MCF 10A (cell line): Measurements from ENCODE around the gene PLPPR5. TPM values are rescaled to one million over a fixed set of nuclear protein-coding genes. Genes with fewer than 3 reads are reported as not detected.

Experiments used
- BruUV-seq: library from RNA; stranded (reverse); fragments of 400-500 nt; replicated peaks from 2 replicates; lab custom pipeline; 2021; lab: Mats Ljungman, UMichigan
- CTCF ChIA-PET: fragments of 300-600 bp; sonication (Branson Sonifier 250); formaldehyde crosslinking; extraction: SDS; loops from one replicate; lab custom pipeline; 2021; ENCODE audit warnings: antibody characterized with exemption, inconsistent platforms; lab: Yijun Ruan, JAX
- POLR2A ChIA-PET: fragments of 300-600, 350-650 bp; sonication (Branson Sonifier 250); formaldehyde crosslinking; extraction: SDS; loops from one replicate; lab custom pipeline; 2020; ENCODE audit warnings: antibody characterized with exemption, inconsistent platforms; lab: Yijun Ruan, JAX
- DNase-seq: peaks from one replicate; pipeline ENCODE4 v3.0.0-alpha.2; 2018; ENCODE audit not compliant: unreplicated experiment
- H3K27ac Mint-ChIP-seq: one replicate; pipeline ENCODE4 v1.8.0; 2022; ENCODE audit warnings: mild to moderate bottlenecking, low read depth, mixed read lengths; ENCODE audit not compliant: unreplicated experiment
- H3K27me3 Mint-ChIP-seq: one replicate; pipeline ENCODE4 v1.8.0; 2022; ENCODE audit warnings: mixed read lengths; ENCODE audit not compliant: insufficient read depth, unreplicated experiment
- H3K36me3 Mint-ChIP-seq: one replicate; pipeline ENCODE4 v1.8.0; 2022; ENCODE audit warnings: mild to moderate bottlenecking, moderate library complexity, mixed read lengths; ENCODE audit not compliant: insufficient read depth, unreplicated experiment
- H3K4me1 Mint-ChIP-seq: one replicate; pipeline ENCODE4 v1.8.0; 2022; ENCODE audit warnings: mixed read lengths; ENCODE audit not compliant: insufficient read depth, unreplicated experiment
- H3K4me3 Mint-ChIP-seq: one replicate; pipeline ENCODE4 v1.8.0; 2022; ENCODE audit warnings: mild to moderate bottlenecking, moderate library complexity, mixed read lengths; ENCODE audit not compliant: unreplicated experiment
- H3K9me3 Mint-ChIP-seq: one replicate; pipeline ENCODE4 v1.8.0; 2022; ENCODE audit warnings: mixed read lengths; ENCODE audit not compliant: unreplicated experiment
- CTCF ChIP-seq: fragments of 200-600 bp; IDR thresholded peaks from one replicate; pipeline ENCODE4 v1.8.0; 2022; ENCODE audit warnings: antibody characterized with exemption, mild to moderate bottlenecking; ENCODE audit not compliant: unreplicated experiment
- intact Hi-C: fragments of 100-400 bp; cut with micrococcal nuclease; formaldehyde crosslinking; loops from 2 replicates; pipeline ENCODE4 v1.14.1; 2022
- total RNA-seq: library from RNA; stranded (reverse); gene quantifications from 2 replicates; pipeline ENCODE4 v1.2.3, GENCODE V29; 2022

PLPPR5 gene
- total RNA-seq, 1 experiment from 2014 or later, result not detected

GRCh38 chr1:98991127-98992012 lies 13.3 kb downstream of the PLPPR5 start:
- no peaks in the 10 kb centered on the region for H3K27me3 Mint-ChIP-seq
- BruUV-seq, result no TSS peak
- TF ChIP-seq CTCF, result peak; percentile 40
- DNase-seq, result peak; percentile 62
- no peaks in the 10 kb centered on the region for H3K9me3 Mint-ChIP-seq
- peak overlapping the region; percentile 57 for H3K27ac Mint-ChIP-seq
- POLR2A ChIA-PET, result interaction anchor here (0.6 to 1.3 kb wide), 3 partner anchors 89 to 1051 kb away, joined by 3 read pairs; no protein-coding TSS in a partner anchor
- intact Hi-C loops, result loop anchor here (5.0 to 10.0 kb wide), 2 partner anchors 493 to 716 kb away; no protein-coding TSS in a partner anchor
- no peaks in the 10 kb centered on the region for H3K36me3 Mint-ChIP-seq
- CTCF ChIA-PET, result interaction anchor here (0.6 to 1.6 kb wide), 8 partner anchors 10 to 198 kb away, joined by 3 to 7 read pairs (median 4); no protein-coding TSS in a partner anchor
- H3K4me3 Mint-ChIP-seq, result no peak overlapping the region
- H3K4me1 Mint-ChIP-seq, result no peaks in the 10 kb centered on the region

DNA sequence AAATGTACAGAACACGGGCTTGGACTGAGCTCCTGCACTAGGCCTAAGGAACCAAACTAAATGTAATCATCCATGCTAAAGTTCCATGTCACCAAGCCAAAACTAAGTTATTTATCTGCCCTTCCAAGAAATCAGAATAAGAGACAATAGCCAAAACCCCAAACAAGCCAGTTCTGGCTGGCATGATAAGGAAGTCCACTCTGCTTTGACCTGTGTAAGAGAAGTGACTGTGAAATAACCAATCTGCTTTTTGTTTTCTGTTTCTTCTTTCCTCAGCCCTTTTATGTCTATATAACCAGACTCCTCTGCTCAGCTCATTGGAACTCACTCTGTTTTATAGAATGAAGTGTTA lies 15.1 kb downstream of the PLPPR5 start:
- no peak overlapping the region for H3K4me3 Mint-ChIP-seq
- no peaks in the 10 kb centered on the region for H3K36me3 Mint-ChIP-seq
- intact Hi-C loops, result no loop called here
- H3K4me1 Mint-ChIP-seq, result no peaks in the 10 kb centered on the region
- no peak overlapping the region for H3K27ac Mint-ChIP-seq
- no peak for TF ChIP-seq CTCF
- DNase-seq, result no peak
- no peaks in the 10 kb centered on the region for H3K9me3 Mint-ChIP-seq
- BruUV-seq, result no TSS peak
- CTCF ChIA-PET, result no interaction called here
- POLR2A ChIA-PET, result no interaction called here
- H3K27me3 Mint-ChIP-seq, result no peaks in the 10 kb centered on the region

DNA sequence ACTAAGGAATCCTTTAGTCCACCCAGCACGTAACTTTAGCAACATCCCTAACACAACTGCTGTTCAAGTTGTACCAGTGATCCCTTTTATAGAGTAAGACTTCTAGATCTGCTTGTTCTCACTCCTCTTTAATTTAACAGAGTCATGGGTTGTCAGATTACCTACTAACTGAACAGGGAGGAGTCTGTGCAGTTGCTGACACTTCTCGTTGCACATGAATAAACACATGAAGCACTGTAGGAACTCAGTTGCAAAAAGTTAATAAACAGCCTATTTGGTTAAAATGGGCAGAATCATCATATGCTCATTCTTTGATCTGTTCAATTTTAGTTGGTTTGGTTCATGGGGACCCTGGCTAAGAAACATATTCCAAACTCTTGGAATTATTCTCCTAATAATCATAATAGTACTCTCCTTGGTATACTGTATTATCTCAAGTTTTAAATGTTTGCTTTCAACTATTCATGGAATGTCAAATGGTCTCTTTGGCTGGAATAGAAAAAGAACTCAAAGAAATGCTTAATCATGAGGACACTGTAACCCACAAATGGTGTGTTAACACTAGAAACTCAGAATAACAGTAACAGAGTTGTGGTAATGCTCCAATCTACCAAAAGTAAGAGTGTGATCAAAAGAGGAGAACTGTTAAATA lies 15.6 kb downstream of the PLPPR5 start:
- Mint-ChIP-seq H3K9me3 (no peaks in the 10 kb centered on the region), H3K4me1 (no peaks in the 10 kb centered on the region), H3K36me3 (no peaks in the 10 kb centered on the region), H3K27ac (no peak overlapping the region), H3K4me3 (no peak overlapping the region), H3K27me3 (no peaks in the 10 kb centered on the region)
- intact Hi-C loops, result no loop called here
- CTCF ChIA-PET, result no interaction called here
- POLR2A ChIA-PET, result no interaction called here
- TF ChIP-seq CTCF, result no peak
- BruUV-seq, result no TSS peak
- no peak for DNase-seq

DNA sequence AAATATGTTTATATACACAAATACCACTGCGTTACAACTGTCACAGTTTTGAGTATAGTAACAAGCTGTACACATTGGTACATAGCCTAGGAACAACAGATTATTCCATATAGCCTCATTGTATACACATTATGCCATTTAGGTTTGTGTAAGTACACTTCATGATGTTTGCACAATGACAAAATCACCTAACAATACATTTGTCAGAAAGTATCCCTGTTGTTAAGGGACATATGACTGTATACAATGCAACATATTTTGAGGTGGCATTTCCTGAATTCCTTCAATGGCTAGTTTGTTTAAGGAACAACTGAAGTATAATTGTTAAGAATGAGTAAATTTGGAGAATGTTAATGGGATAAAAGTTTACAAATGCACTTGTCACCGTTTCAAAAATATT lies 19.0 kb downstream of the PLPPR5 start:
- H3K4me1 Mint-ChIP-seq, result peaks cover 9% of the 10 kb centered on the region
- intact Hi-C loops, result no loop called here
- POLR2A ChIA-PET, result no interaction called here
- H3K27me3 Mint-ChIP-seq, result no peaks in the 10 kb centered on the region
- H3K27ac Mint-ChIP-seq, result no peak overlapping the region
- no peaks in the 10 kb centered on the region for H3K9me3 Mint-ChIP-seq
- no peak for DNase-seq
- CTCF ChIA-PET, result no interaction called here
- no peaks in the 10 kb centered on the region for H3K36me3 Mint-ChIP-seq
- no TSS peak for BruUV-seq
- no peak for TF ChIP-seq CTCF
- H3K4me3 Mint-ChIP-seq, result no peak overlapping the region
